PC-9 (cell line): Measurements from ENCODE around the gene KIAA1958.
"Not testable (repeated sequence)": the region's sequence is repeated elsewhere in the genome, so short reads cannot be mapped to it uniquely, and the experiment has no call there.

ENCODE experiments used
- CTCF ChIP-seq: fragments of 200-600 bp; sonication (generic); conservative IDR thresholded peaks from 2 replicates; pipeline ENCODE4 v1.6.1; 2017; ENCODE audit warnings: mixed run types, antibody characterized with exemption, mild to moderate bottlenecking, moderate library complexity
- EZH2 ChIP-seq: fragments of 200-600 bp; sonication (generic); IDR thresholded peaks from 2 replicates; pipeline ENCODE4 v1.8.0; 2017; ENCODE audit warnings: antibody characterized with exemption, low read depth

- TF ChIP-seq CTCF, EZH2: not testable (repeated sequence)
These were observed 186.6 kb downstream of the KIAA1958 start for GRCh38 chr9:112673221-112673620.
